Mucosa of descending colon (tissue), 3 donors: ENCODE measurements around the gene KCNA2. TPM values are rescaled to one million over a fixed set of nuclear protein-coding genes. Genes with fewer than 3 reads are reported as not detected.

Experiments used
- ATAC-seq: fragments of 200-7000 bp; cut with Tn5 transposase; one replicate; pipeline ENCODE4 v1.9.1; 2020; ENCODE audit warnings: mild to moderate bottlenecking, moderate library complexity
- DNase-seq, 3 donors: peaks; one replicate each; pipeline ENCODE4 v3.0.0-alpha.2; 2020
- H3K36me3 ChIP-seq: fragments of 200-600 bp; one replicate; pipeline ENCODE4 v1.8.0; 2021; ENCODE audit warnings: low read depth, mild to moderate bottlenecking
- H3K4me1 ChIP-seq: fragments of 200-600 bp; one replicate; pipeline ENCODE4 v1.8.0; 2021; ENCODE audit warnings: low read depth, mild to moderate bottlenecking
- H3K4me3 ChIP-seq: fragments of 200-600 bp; one replicate; pipeline ENCODE4 v1.8.0; 2021; ENCODE audit warnings: mild to moderate bottlenecking
- H3K9me3 ChIP-seq: fragments of 200-600 bp; one replicate; pipeline ENCODE4 v1.8.0; 2021; ENCODE audit warnings: mild to moderate bottlenecking
- CTCF ChIP-seq: fragments of 200-600 bp; IDR thresholded peaks from one replicate; pipeline ENCODE4 v1.8.0; 2022; ENCODE audit warnings: antibody characterized with exemption, mild to moderate bottlenecking
- intact Hi-C, 2 donors: fragments of 100-400 bp; cut with DNase I in 1 of 2; cut with micrococcal nuclease in 1 of 2; formaldehyde crosslinking; loops; one replicate each; pipeline versions ENCODE4 v1.11.0 to v1.11.1; 2022; cut with DNase I, micrococcal nuclease
- total RNA-seq, 3 donors: library from RNA; stranded (reverse); fragmentation: NEBNext Ultra II Directional in 2 of 3; extraction: Animal tissue kit (Norgen Biotek cat#: 25700) in 2 of 3; gene quantifications; one replicate each; pipeline versions ENCODE4 v1.2.1 to v1.2.4, GENCODE V29; 2021 to 2023
- donor health status: DM: no; HTN: no; CAD: no; lungs with moderate emphysema.
- donor health status: DM: no; HTN: no; CAD: no.
- donor health status: DM: no; HTN: yes; CAD: no.

The KCNA2 gene
- total RNA-seq, 3 donors from 2014 or later: 0.12 to 4.7 (median 0.46) TPM

GRCh38 chr1:110637475-110637874 lies 31.3 kb upstream of the KCNA2 start:
- peaks cover 9% of the 10 kb centered on the region for H3K4me1 ChIP-seq
- no peak for DNase-seq
- H3K9me3 ChIP-seq: no peaks in the 10 kb centered on the region
- intact Hi-C loops: no loop called here
- no peak for TF ChIP-seq CTCF
- H3K4me3 ChIP-seq: no peak overlapping the region
- no peaks in the 10 kb centered on the region for H3K36me3 ChIP-seq
- no peak for ATAC-seq

GRCh38 chr1:110636149-110636935 lies 30.2 kb upstream of the KCNA2 start:
- ATAC-seq (peak; percentile 41), DNase-seq (peak in 1 of 3 donors; percentile 29)
- TF ChIP-seq CTCF: no peak
- Histone ChIP-seq H3K9me3 (no peaks in the 10 kb centered on the region), H3K4me1 (peaks cover 9% of the 10 kb centered on the region), H3K36me3 (no peaks in the 10 kb centered on the region), H3K4me3 (no peak overlapping the region)
- intact Hi-C loops: no loop called here

- DNase-seq: no peak
- no peak for TF ChIP-seq CTCF
- no peaks in the 10 kb centered on the region for H3K36me3 ChIP-seq
- no peak for ATAC-seq
- no peak overlapping the region for H3K4me3 ChIP-seq
- intact Hi-C loops: no loop called here
- H3K9me3 ChIP-seq: no peaks in the 10 kb centered on the region
- H3K4me1 ChIP-seq: peaks cover 9% of the 10 kb centered on the region
Measured at GRCh38 chr1:110635434-110635833, 29.3 kb upstream of the KCNA2 start.

GRCh38 chr1:110634455-110635311 lies 28.5 kb upstream of the KCNA2 start:
- intact Hi-C loops: loop anchor here in 1 of 2 donors (5.0 kb wide), 1 partner anchor 133 kb away; no protein-coding TSS in a partner anchor
- ATAC-seq: peak; percentile 56
- no peak for TF ChIP-seq CTCF
- H3K4me1 ChIP-seq: peaks cover 9% of the 10 kb centered on the region
- no peak overlapping the region for H3K4me3 ChIP-seq
- peak; percentile 60 to 82 (median 62) for DNase-seq
- no peaks in the 10 kb centered on the region for H3K9me3 ChIP-seq
- H3K36me3 ChIP-seq: no peaks in the 10 kb centered on the region

GRCh38 chr1:110634086-110634454 lies 27.9 kb upstream of the KCNA2 start:
- Histone ChIP-seq H3K4me1 (peaks cover 9% of the 10 kb centered on the region), H3K9me3 (no peaks in the 10 kb centered on the region), H3K4me3 (no peak overlapping the region), H3K36me3 (no peaks in the 10 kb centered on the region)
- intact Hi-C loops: loop anchor here in 1 of 2 donors (5.0 kb wide), 1 partner anchor 133 kb away; no protein-coding TSS in a partner anchor
- DNase-seq: no peak
- ATAC-seq: no peak
- no peak for TF ChIP-seq CTCF
